Gastroesophageal sphincter (tissue), 4 donors: ENCODE data around the gene SEC14L5. TPM values are rescaled to one million over a fixed set of nuclear protein-coding genes. Genes with fewer than 3 reads are reported as not detected.

Source experiments
- ATAC-seq: fragments of 150-250 bp; one replicate; pipeline ENCODE4 v1.9.1; 2016; ENCODE audit warnings: mild to moderate bottlenecking, moderate library complexity
- H3K27ac ChIP-seq, 4 donors: fragments of 200-600 bp; sonication (generic) in 3 of 4; 1 replicate in 3 of 4; 2 replicates in 1 of 4; pipeline ENCODE4 v1.5.1; 2016 to 2019
- H3K27me3 ChIP-seq: fragments of 200-600 bp; sonication (generic); one replicate; pipeline ENCODE4 v1.5.1; 2019
- H3K36me3 ChIP-seq, 2 donors: fragments of 200-600 bp; sonication (generic); one replicate each; pipeline ENCODE4 v1.5.1; 2019; ENCODE audit warnings: control low read depth in 1 of 2
- H3K4me1 ChIP-seq, 3 donors: fragments of 200-600 bp; sonication (generic); 1 replicate in 2 of 3; 2 replicates in 1 of 3; pipeline ENCODE4 v1.5.1; 2016 to 2019; ENCODE audit warnings: control low read depth in 2 of 3
- H3K4me3 ChIP-seq, 2 donors: fragments of 200-600 bp; sonication (generic); one replicate each; pipeline ENCODE4 v1.5.1; 2019; ENCODE audit warnings: mild to moderate bottlenecking in 1 of 2, moderate library complexity in 1 of 2
- H3K9me3 ChIP-seq, 3 donors: fragments of 200-600 bp; sonication (generic); one replicate each; pipeline ENCODE4 v1.5.1; 2017 to 2019; ENCODE audit warnings: control low read depth in 2 of 3
- CTCF ChIP-seq, 4 experiments: fragments of 200-600 bp in 2 of 4; fragments of 450-650 bp in 2 of 4; sonication (generic) in 1 of 4; IDR thresholded peaks; one replicate each; pipeline ENCODE4 v1.5.1; 2017 to 2019; ENCODE audit warnings: antibody characterized with exemption in 4 of 4, mild to moderate bottlenecking in 2 of 4, moderate library complexity in 2 of 4
- EP300 ChIP-seq: sonication (generic); formaldehyde crosslinking; IDR thresholded peaks from one replicate; pipeline ENCODE4 v1.6.1; 2017; ENCODE audit warnings: antibody characterized with exemption, mild to moderate bottlenecking
- POLR2A ChIP-seq, 2 donors: fragments of 450-650 bp; IDR thresholded peaks; one replicate each; pipeline ENCODE4 v1.6.1; 2017; ENCODE audit warnings: antibody characterized with exemption in 2 of 2, mild to moderate bottlenecking in 2 of 2, moderate library complexity in 1 of 2
- POLR2AphosphoS5 ChIP-seq: sonication (generic); formaldehyde crosslinking; IDR thresholded peaks from one replicate; pipeline ENCODE4 v1.6.1; 2017; ENCODE audit warnings: antibody characterized with exemption
- WGBS, 2 donors: methylation state at CpG; one replicate each; pipeline ENCODE4 v1.1.5; 2018; ENCODE audit warnings: low coverage in 1 of 2; 5-methylcytosine and 5-hydroxymethylcytosine counted together
- total RNA-seq, 4 donors: library from RNA; depleted of rRNA; stranded (reverse); fragments of >200 nt; gene quantifications; one replicate each; pipeline ENCODE4 v1.1.0, GENCODE V29; 2016

SEC14L5 gene
- total RNA-seq, 4 donors from 2014 or later = 0.16 to 1.3 (median 0.75) TPM

- TF ChIP-seq POLR2AphosphoS5 = no peak
- TF ChIP-seq CTCF (IDR thresholded peaks at IDR 0.05) = no peak
- TF ChIP-seq POLR2A (IDR thresholded peaks at IDR 0.05) = no peak
- TF ChIP-seq EP300 = no peak
- Histone ChIP-seq H3K4me1 (no peaks in the 10 kb centered on the region), H3K27me3 (peaks cover 5% of the 10 kb centered on the region), H3K9me3 (no peaks in the 10 kb centered on the region), H3K4me3 (no peak overlapping the region), H3K36me3 (no peaks in the 10 kb centered on the region), H3K27ac (no peak overlapping the region)
- WGBS, 2 donors = 65 to 79% methylated on average over 2 to 3 of the region's 3 CpGs
- no peak for ATAC-seq
Measured at GRCh38 chr16:5002699-5003143, 44.6 kb downstream of the SEC14L5 start.

- Histone ChIP-seq H3K36me3 (no peaks in the 10 kb centered on the region), H3K4me1 (no peaks in the 10 kb centered on the region), H3K9me3 (no peaks in the 10 kb centered on the region), H3K27me3 (peaks cover 5% of the 10 kb centered on the region), H3K27ac (no peak overlapping the region), H3K4me3 (no peak overlapping the region)
- TF ChIP-seq POLR2AphosphoS5 = no peak
- no peak for TF ChIP-seq CTCF (IDR thresholded peaks at IDR 0.05)
- no peak for TF ChIP-seq EP300
- no peak for TF ChIP-seq POLR2A (IDR thresholded peaks at IDR 0.05)
- WGBS, 2 donors = 100% methylated on average over 2 of the region's 12 CpGs; no CpG with 5 or more reads in 1 of the 2 donors
- ATAC-seq = no peak
Measured at GRCh38 chr16:5003211-5003610, 45.1 kb downstream of the SEC14L5 start.

- no peaks in the 10 kb centered on the region for H3K9me3 ChIP-seq
- no peaks in the 10 kb centered on the region for H3K36me3 ChIP-seq
- no peak for ATAC-seq
- H3K4me1 ChIP-seq = no peaks in the 10 kb centered on the region
- H3K4me3 ChIP-seq = no peak overlapping the region
- no peak overlapping the region for H3K27ac ChIP-seq
- TF ChIP-seq EP300 (no peak), POLR2AphosphoS5 (no peak), CTCF (IDR thresholded peaks at IDR 0.05) (no peak), POLR2A (IDR thresholded peaks at IDR 0.05) (no peak)
- H3K27me3 ChIP-seq = peaks cover 5% of the 10 kb centered on the region
- 76 to 86% methylated on average over 1 to 3 of the region's 10 CpGs for WGBS, 2 donors
Measured at GRCh38 chr16:5003828-5004227, 45.7 kb downstream of the SEC14L5 start.

GRCh38 chr16:5004311-5004710 lies 46.2 kb downstream of the SEC14L5 start:
- Histone ChIP-seq H3K27me3 (peaks cover 5% of the 10 kb centered on the region), H3K9me3 (no peaks in the 10 kb centered on the region), H3K27ac (no peak overlapping the region), H3K4me3 (no peak overlapping the region), H3K36me3 (no peaks in the 10 kb centered on the region), H3K4me1 (no peaks in the 10 kb centered on the region)
- 82% methylated on average over 2 of the region's 5 CpGs; no CpG with 5 or more reads in 1 of the 2 donors for WGBS, 2 donors
- no peak for ATAC-seq
- no peak for TF ChIP-seq POLR2AphosphoS5

- WGBS, 2 donors = 100% methylated on average over 2 of the region's 4 CpGs; no CpG with 5 or more reads in 1 of the 2 donors
- Histone ChIP-seq H3K9me3 (no peaks in the 10 kb centered on the region), H3K4me3 (no peak overlapping the region), H3K27ac (no peak overlapping the region), H3K27me3 (peaks cover 14% of the 10 kb centered on the region), H3K4me1 (no peaks in the 10 kb centered on the region), H3K36me3 (no peaks in the 10 kb centered on the region)
- no peak for TF ChIP-seq EP300
- TF ChIP-seq POLR2AphosphoS5 = no peak
- ATAC-seq = no peak
Measured at GRCh38 chr16:5005916-5006315, 47.8 kb downstream of the SEC14L5 start.

- ATAC-seq = no peak
- TF ChIP-seq POLR2AphosphoS5 (no peak), POLR2A (IDR thresholded peaks at IDR 0.05) (no peak), CTCF (IDR thresholded peaks at IDR 0.05) (no peak), EP300 (no peak)
- WGBS, 2 donors = 49% methylated on average over 11 of the region's 22 CpGs; no CpG with 5 or more reads in 1 of the 2 donors
- Histone ChIP-seq H3K9me3 (no peaks in the 10 kb centered on the region), H3K27ac (no peak overlapping the region), H3K27me3 (peaks cover 20% of the 10 kb centered on the region), H3K36me3 (no peaks in the 10 kb centered on the region), H3K4me1 (no peaks in the 10 kb centered on the region), H3K4me3 (no peak overlapping the region)
Measured at GRCh38 chr16:5006348-5007193, 48.4 kb downstream of the SEC14L5 start.
